Activated naive CD8-positive, alpha-beta T cell (primary cell): ENCODE measurements around the gene ERMP1.

Experiments
- H3K27ac Mint-ChIP-seq: one replicate; pipeline ENCODE4 v1.8.0; 2021; ENCODE audit warnings: mixed read lengths
- H3K27me3 Mint-ChIP-seq: one replicate; pipeline ENCODE4 v1.8.0; 2021; ENCODE audit warnings: mixed read lengths
- H3K36me3 Mint-ChIP-seq: one replicate; pipeline ENCODE4 v1.8.0; 2021; ENCODE audit warnings: mixed read lengths
- H3K4me1 Mint-ChIP-seq: one replicate; pipeline ENCODE4 v1.8.0; 2021; ENCODE audit warnings: low read depth, mixed read lengths
- H3K4me3 Mint-ChIP-seq: one replicate; pipeline ENCODE4 v1.8.0; 2021; ENCODE audit warnings: mild to moderate bottlenecking, mixed read lengths
- H3K9me3 Mint-ChIP-seq: one replicate; pipeline ENCODE4 v1.8.0; 2021; ENCODE audit warnings: low read depth, mixed read lengths

Gene ERMP1

DNA sequence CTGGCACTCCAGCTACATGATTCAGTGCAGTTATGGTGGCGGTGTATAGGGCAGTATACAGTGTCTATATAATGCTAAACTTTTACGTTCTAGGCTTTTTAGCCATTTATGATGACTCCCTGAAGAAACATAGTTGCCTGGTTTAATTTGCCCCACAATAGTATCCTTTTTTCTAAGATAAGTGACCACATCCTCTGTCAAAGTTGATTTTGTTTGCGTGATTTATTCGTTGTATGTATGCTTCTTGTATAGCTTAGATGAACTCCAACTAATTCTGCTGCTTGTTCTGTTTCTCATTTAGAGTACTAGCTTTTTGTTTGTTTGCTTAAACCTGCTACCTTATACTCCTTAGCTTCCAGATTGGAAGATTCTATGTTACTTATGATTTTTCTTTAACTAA, 83.6 kb downstream of the ERMP1 start:
- Mint-ChIP-seq H3K9me3 (peaks cover 7% of the 10 kb centered on the region), H3K36me3 (peaks cover 29% of the 10 kb centered on the region), H3K4me1 (peaks cover 20% of the 10 kb centered on the region), H3K27me3 (no peaks in the 10 kb centered on the region), H3K4me3 (no peak overlapping the region), H3K27ac (no peak overlapping the region)

DNA sequence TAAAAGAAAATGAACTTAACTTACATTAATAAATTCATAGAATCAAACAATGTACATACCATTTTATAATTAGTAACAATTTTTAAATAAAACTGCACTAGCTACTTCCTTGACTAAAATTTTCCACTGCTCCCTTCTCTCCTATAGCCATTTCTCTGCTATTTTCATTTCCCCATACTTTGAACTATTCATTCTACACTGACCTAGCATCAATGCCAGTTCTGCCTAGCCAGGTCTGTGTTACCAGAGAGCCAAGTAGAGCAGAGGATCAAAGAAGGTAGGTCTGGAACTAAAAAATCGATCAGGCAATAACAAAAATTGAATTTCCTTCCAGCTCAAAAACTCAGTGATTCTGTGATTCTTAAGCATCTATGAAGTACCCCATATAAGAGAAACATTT, 84.5 kb downstream of the ERMP1 start:
- Mint-ChIP-seq H3K36me3 (peaks cover 32% of the 10 kb centered on the region), H3K9me3 (peaks cover 7% of the 10 kb centered on the region), H3K27ac (no peak overlapping the region), H3K4me3 (no peak overlapping the region), H3K27me3 (no peaks in the 10 kb centered on the region), H3K4me1 (peaks cover 20% of the 10 kb centered on the region)

DNA sequence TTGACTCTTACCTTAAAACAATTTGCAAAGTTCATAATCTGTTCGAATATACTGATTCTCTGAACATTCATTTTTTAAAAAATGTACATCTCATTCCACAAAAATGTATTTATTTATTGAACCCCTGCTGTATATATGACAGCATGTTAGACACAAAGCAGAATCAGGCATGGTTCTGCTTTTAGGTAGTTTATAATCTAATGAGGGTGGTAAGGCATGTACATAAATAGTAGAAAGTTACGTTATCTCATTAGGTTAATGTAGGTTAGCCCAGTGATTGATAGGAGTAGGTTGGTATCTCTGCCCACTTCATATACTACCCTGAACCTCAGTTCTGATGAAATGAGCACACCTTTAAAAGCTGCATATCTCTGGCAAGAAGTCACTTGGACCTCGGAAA, 89.8 kb downstream of the ERMP1 start:
- Mint-ChIP-seq H3K27me3 (no peaks in the 10 kb centered on the region), H3K9me3 (peaks cover 2% of the 10 kb centered on the region), H3K4me3 (no peak overlapping the region), H3K4me1 (peaks cover 3% of the 10 kb centered on the region), H3K27ac (no peak overlapping the region), H3K36me3 (peaks cover 39% of the 10 kb centered on the region)

DNA sequence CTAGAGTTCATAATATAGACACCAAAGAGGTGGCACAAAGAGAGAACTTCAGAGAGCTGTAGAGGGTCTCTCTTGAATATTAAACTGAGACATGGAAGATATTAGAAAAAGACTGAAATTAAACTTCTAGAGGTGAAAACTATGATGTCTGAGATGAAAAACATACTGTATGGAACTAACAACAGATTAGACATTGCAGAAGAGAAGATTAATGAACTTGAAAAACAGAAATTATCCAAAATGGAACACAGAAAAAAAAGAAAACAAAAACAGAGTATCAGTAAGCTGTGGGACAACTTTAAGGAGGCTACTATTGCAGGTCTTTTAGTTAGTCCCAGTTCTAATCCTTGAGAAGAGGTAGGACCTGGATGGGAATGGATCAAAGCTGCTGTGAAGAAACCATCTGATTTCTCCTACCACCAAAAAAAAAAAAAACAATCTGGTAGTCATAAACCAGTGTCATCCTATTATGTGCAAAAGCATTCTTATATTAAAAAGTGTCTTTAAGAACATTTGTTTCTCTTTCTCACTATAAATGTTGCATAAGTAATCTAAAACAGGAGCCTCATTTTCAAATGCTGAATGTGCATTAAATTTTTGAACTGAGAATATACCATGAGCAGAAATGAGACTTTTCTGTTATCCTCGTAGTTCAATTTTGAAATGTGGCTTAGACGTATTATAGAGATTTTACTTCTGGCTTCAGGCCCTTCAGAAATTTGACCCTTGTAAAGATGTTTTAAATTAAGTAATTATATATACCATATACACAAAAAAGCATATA, 96.2 kb downstream of the ERMP1 start:
- Mint-ChIP-seq H3K27me3 (no peaks in the 10 kb centered on the region), H3K4me3 (no peak overlapping the region), H3K9me3 (no peaks in the 10 kb centered on the region), H3K36me3 (peaks cover 35% of the 10 kb centered on the region), H3K27ac (no peak overlapping the region), H3K4me1 (no peaks in the 10 kb centered on the region)

DNA sequence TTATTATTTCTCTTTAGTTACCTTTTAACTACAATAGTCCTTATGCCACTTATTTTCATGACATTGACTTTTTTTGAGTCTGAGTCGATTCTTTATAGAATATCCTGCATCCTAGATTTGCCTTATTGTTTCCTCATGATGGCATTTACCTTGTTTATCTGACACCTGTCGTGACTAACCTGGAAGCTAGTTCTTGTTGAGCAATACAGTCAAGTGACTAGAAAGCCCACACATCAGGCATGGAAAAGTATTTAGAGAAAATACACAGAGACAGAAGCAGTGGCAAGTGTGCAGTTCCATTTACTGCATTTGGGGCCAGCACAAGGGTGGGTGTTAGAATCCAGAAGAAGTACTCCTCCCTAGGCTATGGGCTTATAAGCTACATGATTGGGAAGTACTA, 97.8 kb downstream of the ERMP1 start:
- peaks cover 28% of the 10 kb centered on the region for H3K36me3 Mint-ChIP-seq
- H3K4me1 Mint-ChIP-seq, result no peaks in the 10 kb centered on the region

More for the DNA sequence above, 97.8 kb downstream of the ERMP1 start:
- H3K27me3 Mint-ChIP-seq, result no peaks in the 10 kb centered on the region
- no peak overlapping the region for H3K4me3 Mint-ChIP-seq
- H3K9me3 Mint-ChIP-seq, result no peaks in the 10 kb centered on the region
- no peak overlapping the region for H3K27ac Mint-ChIP-seq
